Measurements from ENCODE around the gene ZNF782.
"Not testable (repeated sequence)": the region's sequence is repeated elsewhere in the genome, so short reads cannot be mapped to it uniquely, and the experiment has no call there.

The ZNF782 gene

GRCh38 chr9:96852676-96853075 is 1.6 kb downstream of the ZNF782 start:
- no peak for DNase-seq

GRCh38 chr9:96844040-96844439 is 10.3 kb downstream of the ZNF782 start:
- DNase-seq, result no peak

- DNase-seq, result no peak
Observed at GRCh38 chr9:96818533-96818932, 35.8 kb downstream of the ZNF782 start.

GRCh38 chr9:96817973-96818372 is 36.3 kb downstream of the ZNF782 start:
- no peak for DNase-seq

GRCh38 chr9:96813607-96814006 is 40.7 kb downstream of the ZNF782 start:
- DNase-seq, result no peak

GRCh38 chr9:96798959-96799358 is 55.4 kb downstream of the ZNF782 start:
- not testable (repeated sequence) for DNase-seq

- DNase-seq, result no peak
Observed at GRCh38 chr9:96784021-96784420, 70.3 kb downstream of the ZNF782 start.

GRCh38 chr9:96782235-96782634 is 72.1 kb downstream of the ZNF782 start:
- DNase-seq, result no peak

GRCh38 chr9:96781552-96781951 is 72.8 kb downstream of the ZNF782 start:
- DNase-seq, result no peak

- DNase-seq, result no peak
Observed at GRCh38 chr9:96779089-96779488, 75.2 kb downstream of the ZNF782 start.

GRCh38 chr9:96777426-96777864 is 76.9 kb downstream of the ZNF782 start:
- peak; percentile 82 for DNase-seq

- DNase-seq, result no peak
Observed at GRCh38 chr9:96771124-96771523, 83.2 kb downstream of the ZNF782 start.

GRCh38 chr9:96769989-96770388 is 84.3 kb downstream of the ZNF782 start:
- DNase-seq, result no peak
